Measurements from ENCODE around the gene CCDC170.

GRCh38 chr6:151655099-151655498, 161.3 kb downstream of the CCDC170 start:
- TF ChIP-seq CTCF (IDR thresholded peaks at IDR 0.05; ENCODE audit: insufficient read depth, low read length) (no peak), POLR2AphosphoS5 (IDR thresholded peaks at IDR 0.05; ENCODE audit: low read depth) (no peak), REST (IDR thresholded peaks at IDR 0.05; ENCODE audit: insufficient replicate concordance, low read depth) (no peak), GABPA (IDR thresholded peaks at IDR 0.05; ENCODE audit: low read depth) (no peak)

Data from HL-60 (cell line).